ENCODE data around the gene SYNCRIP.
"Not testable (repeated sequence)": the region's sequence is repeated elsewhere in the genome, so short reads cannot be mapped to it uniquely, and the experiment has no call there.

Gene SYNCRIP

GRCh38 chr6:85669735-85670194, 27.1 kb upstream of the SYNCRIP start:
- peak; percentile 24 to 74 for DNase-seq

- DNase-seq: no peak
Measured at GRCh38 chr6:85662251-85662650, 19.6 kb upstream of the SYNCRIP start.

- no peak for DNase-seq
Measured at GRCh38 chr6:85660181-85660611, 17.5 kb upstream of the SYNCRIP start.

GRCh38 chr6:85650606-85651005, 7.9 kb upstream of the SYNCRIP start:
- no peak for DNase-seq

GRCh38 chr6:85644279-85644762, 1.6 kb upstream of the SYNCRIP start:
- DNase-seq: no peak

GRCh38 chr6:85643537-85644278, 1.0 kb upstream of the SYNCRIP start:
- DNase-seq: peak; percentile 69 to 75

GRCh38 chr6:85641897-85642773, 551 bp downstream of the SYNCRIP start:
- peak; percentile 48 to 63 for DNase-seq

- DNase-seq: no peak
Measured at GRCh38 chr6:85641522-85641896, 1.2 kb downstream of the SYNCRIP start.

GRCh38 chr6:85640821-85641220, 1.9 kb downstream of the SYNCRIP start:
- no peak for DNase-seq

- no peak for DNase-seq
Measured at GRCh38 chr6:85637579-85637978, 5.1 kb downstream of the SYNCRIP start.

- DNase-seq: no peak
Measured at GRCh38 chr6:85632164-85632942, 10.3 kb downstream of the SYNCRIP start.

- DNase-seq: not testable (repeated sequence)
Measured at GRCh38 chr6:85631117-85631516, 11.6 kb downstream of the SYNCRIP start.

GRCh38 chr6:85628353-85628752, 14.3 kb downstream of the SYNCRIP start:
- DNase-seq: no peak

GRCh38 chr6:85620308-85620707, 22.4 kb downstream of the SYNCRIP start:
- no peak for DNase-seq

GRCh38 chr6:85614780-85615179, 27.9 kb downstream of the SYNCRIP start:
- DNase-seq: no peak

- DNase-seq: no peak
Measured at GRCh38 chr6:85612690-85613474, 29.8 kb downstream of the SYNCRIP start.

GRCh38 chr6:85610182-85610895, 32.3 kb downstream of the SYNCRIP start:
- DNase-seq: no peak

GRCh38 chr6:85602100-85602499, 40.6 kb downstream of the SYNCRIP start:
- DNase-seq: no peak

- DNase-seq: no peak
Measured at GRCh38 chr6:85600713-85601313, 41.9 kb downstream of the SYNCRIP start.

- peak; percentile 11 to 64 for DNase-seq
Measured at GRCh38 chr6:85594197-85594930, 48.3 kb downstream of the SYNCRIP start.
